GM23338 (cell line): ENCODE results near the gene RAB17. TPM values are rescaled to one million over a fixed set of nuclear protein-coding genes. Genes with fewer than 3 reads are reported as not detected.

Source experiments
- ATAC-seq: fragments of 200-7000 bp; cut with Tn5 transposase; 3 replicates; pipeline ENCODE4 v1.9.1; 2020
- DNase-seq: peaks from one replicate; pipeline ENCODE4 v3.0.0-alpha.2; 2015; ENCODE audit warnings: low spot score
- H2AFZ ChIP-seq: fragments of 200-600 bp; sonication (generic); 2 replicates; pipeline ENCODE4 v1.8.0; 2016; ENCODE audit warnings: antibody characterized with exemption, mild to moderate bottlenecking, moderate library complexity
- H3F3A ChIP-seq: fragments of 200-600 bp; sonication (generic); replicated peaks from 2 replicates; pipeline ENCODE4 v1.8.0; 2017; ENCODE audit warnings: antibody characterized with exemption, mixed run types, low read depth
- H3K27ac ChIP-seq: fragments of 200-600 bp; sonication (generic); 2 replicates; pipeline ENCODE4 v1.6.1; 2016; ENCODE audit warnings: low read depth
- H3K27me3 ChIP-seq: fragments of 200-600 bp; sonication (generic); 2 replicates; pipeline ENCODE4 v1.8.0; 2016; ENCODE audit warnings: mild to moderate bottlenecking, mixed run types, moderate library complexity; ENCODE audit not compliant: insufficient read depth
- H3K36me3 ChIP-seq: fragments of 200-600 bp; sonication (generic); 2 replicates; pipeline ENCODE4 v1.8.0; 2016; ENCODE audit warnings: mild to moderate bottlenecking; ENCODE audit not compliant: insufficient read depth
- H3K4me1 ChIP-seq: fragments of 200-600 bp; sonication (generic); 2 replicates; pipeline ENCODE4 v1.8.0; 2016; ENCODE audit warnings: mild to moderate bottlenecking, moderate library complexity; ENCODE audit not compliant: insufficient read depth
- H3K4me2 ChIP-seq: fragments of 200-600 bp; sonication (generic); 2 replicates; pipeline ENCODE4 v1.7.1; 2017; ENCODE audit warnings: mixed run types
- H3K4me3 ChIP-seq: fragments of 200-600 bp; sonication (generic); 2 replicates; pipeline ENCODE4 v1.6.1; 2016; ENCODE audit warnings: mixed run types
- H3K79me2 ChIP-seq: fragments of 200-600 bp; sonication (generic); replicated peaks from 2 replicates; pipeline ENCODE4 v1.8.0; 2017; ENCODE audit warnings: mild to moderate bottlenecking; ENCODE audit not compliant: insufficient read depth
- H3K9me2 ChIP-seq: fragments of 200-600 bp; sonication (generic); 2 replicates; pipeline ENCODE4 v1.8.0; 2017; ENCODE audit not compliant: insufficient read depth
- H4K20me1 ChIP-seq: fragments of 200-600 bp; sonication (generic); replicated peaks from 2 replicates; pipeline ENCODE4 v1.8.0; 2017; ENCODE audit warnings: mild to moderate bottlenecking; ENCODE audit not compliant: insufficient read depth
- H3K27ac Mint-ChIP-seq: 2 replicates; pipeline ENCODE4 v1.8.0; 2020; ENCODE audit warnings: inconsistent platforms, mild to moderate bottlenecking, moderate library complexity, mixed read lengths
- H3K27me3 Mint-ChIP-seq: 3 replicates; pipeline ENCODE4 v1.8.0; 2022; ENCODE audit warnings: low read depth, mild to moderate bottlenecking, moderate library complexity, mixed read lengths, inconsistent platforms; ENCODE audit not compliant: insufficient read depth, poor library complexity
- H3K36me3 Mint-ChIP-seq: 3 replicates; pipeline ENCODE4 v1.8.0; 2021; ENCODE audit warnings: low read depth, mild to moderate bottlenecking, inconsistent platforms, moderate library complexity, mixed read lengths
- H3K4me1 Mint-ChIP-seq: 3 replicates; pipeline ENCODE4 v1.8.0; 2020; ENCODE audit warnings: mild to moderate bottlenecking, inconsistent platforms, mixed read lengths
- H3K4me3 Mint-ChIP-seq: 3 replicates; pipeline ENCODE4 v1.8.0; 2021; ENCODE audit warnings: moderate library complexity, mild to moderate bottlenecking, inconsistent platforms, mixed read lengths
- H3K9me3 Mint-ChIP-seq: 3 replicates; pipeline ENCODE4 v1.8.0; 2020; ENCODE audit warnings: moderate library complexity, mild to moderate bottlenecking, inconsistent platforms, mixed read lengths
- CREB1 ChIP-seq: fragments of 250-450 bp; sonication (Bioruptor Pico); IDR thresholded peaks from 2 replicates; pipeline ENCODE4 v1.5.0; 2020; ENCODE audit warnings: low read depth, mild to moderate bottlenecking, moderate library complexity
- EZH2 ChIP-seq: fragments of 200-600 bp; sonication (generic); IDR thresholded peaks from one replicate; pipeline ENCODE4 v1.8.0; 2017; ENCODE audit warnings: antibody characterized with exemption, mild to moderate bottlenecking, low read depth; ENCODE audit not compliant: unreplicated experiment
- EZH2phosphoT487 ChIP-seq: fragments of 200-600 bp; sonication (generic); IDR thresholded peaks from one replicate; pipeline ENCODE4 v1.8.1; 2018; ENCODE audit warnings: antibody characterized with exemption; ENCODE audit not compliant: unreplicated experiment
- JUNB ChIP-seq: IDR thresholded peaks from one replicate; pipeline ENCODE4 v1.6.1; 2016; ENCODE audit warnings: antibody characterized with exemption; ENCODE audit not compliant: unreplicated experiment
- NANOG ChIP-seq: IDR thresholded peaks from 2 replicates; pipeline ENCODE4 v1.6.1; 2016; ENCODE audit warnings: antibody characterized with exemption, borderline replicate concordance
- POLR2AphosphoS5 ChIP-seq: IDR thresholded peaks from 2 replicates; pipeline ENCODE4 v1.6.1; 2016; ENCODE audit warnings: antibody characterized with exemption, low read depth
- STAT1 ChIP-seq: IDR thresholded peaks from one replicate; pipeline ENCODE4 v1.6.1; 2016; ENCODE audit warnings: antibody characterized with exemption; ENCODE audit not compliant: unreplicated experiment
- ZNF114 ChIP-seq: fragments of 250-450 bp; sonication (Bioruptor Pico); IDR thresholded peaks from 2 replicates; pipeline ENCODE4 v1.5.0; 2020; ENCODE audit warnings: mild to moderate bottlenecking, moderate library complexity
- ZNF331 ChIP-seq: fragments of 250-450 bp; sonication (Bioruptor Pico); IDR thresholded peaks from 2 replicates; pipeline ENCODE4 v1.5.0; 2020; ENCODE audit warnings: low read depth, mild to moderate bottlenecking, moderate library complexity
- polyA plus RNA-seq: library from polyadenylated mRNA; unstranded; fragments of >200 nt; fragmentation: Nextera tagmentation; extraction: Ambion mirVana; gene quantifications from 2 replicates; pipeline ENCODE4 v1.2.1, GENCODE V29; 2016
- total RNA-seq: library from RNA; depleted of rRNA; stranded (reverse); fragments of >200 nt; shearing (Covaris generic); gene quantifications from 2 replicates; pipeline ENCODE4 v1.2.3, GENCODE V29; 2014
- TF ChIP-seq, protein P1 (sequence below): IDR thresholded peaks from one replicate; pipeline ENCODE4 v1.6.1; 2018; ENCODE audit warnings: antibody characterized with exemption; ENCODE audit not compliant: unreplicated experiment
- TF ChIP-seq, protein P2 (sequence below): fragments of 250-450 bp; sonication (Bioruptor Pico); IDR thresholded peaks from 2 replicates; pipeline ENCODE4 v1.5.0; 2020; ENCODE audit warnings: mild to moderate bottlenecking, moderate library complexity
- TF ChIP-seq, protein P3 (sequence below), 2 experiments: fragments of 200-600 bp in 1 of 2; sonication (generic) in 1 of 2; conservative IDR thresholded peaks; 2 replicates each; pipeline versions ENCODE4 v1.5.1 to v1.6.1; 2016 to 2017; ENCODE audit warnings: antibody characterized with exemption in 2 of 2, low read depth in 2 of 2, mild to moderate bottlenecking in 2 of 2, moderate library complexity in 1 of 2

Gene RAB17
- total and polyA plus RNA-seq, 2 experiments from 2014 or later = 22.4 to 26.9 TPM

DNA sequence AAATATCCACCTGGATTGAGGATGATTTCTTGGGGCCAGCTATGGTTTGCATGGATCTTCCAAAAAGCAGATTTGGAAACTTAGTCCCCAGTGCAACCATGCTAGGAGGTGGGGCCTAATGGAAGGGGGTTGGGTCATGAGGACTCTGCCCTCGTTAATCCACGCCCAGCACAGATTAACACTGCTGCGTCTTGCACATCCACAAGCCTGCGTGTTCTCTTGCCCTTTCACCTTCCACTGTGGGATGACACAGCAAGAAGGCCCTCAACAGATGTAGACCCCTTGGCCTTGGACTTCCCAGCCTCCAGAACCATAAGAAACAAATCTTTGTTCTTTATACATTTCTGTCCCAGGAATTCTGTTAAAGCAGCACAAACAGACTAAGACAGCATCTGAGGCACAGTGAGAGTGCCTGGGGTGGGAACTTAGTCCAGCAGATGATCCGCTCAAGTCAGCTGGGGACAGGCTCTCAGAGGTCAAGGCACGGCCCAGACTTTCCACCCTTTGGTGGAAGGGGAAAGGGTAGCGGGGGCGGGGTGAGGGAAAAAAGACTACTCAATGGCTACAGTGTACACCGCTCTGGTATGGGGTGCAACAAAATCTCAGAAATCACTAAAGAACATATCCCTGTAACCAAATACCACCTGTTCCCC, 2.4 kb downstream of the RAB17 start:
- H3K9me3 Mint-ChIP-seq = peaks cover 4% of the 10 kb centered on the region
- Histone ChIP-seq H3K79me2 (peaks cover 24% of the 10 kb centered on the region), H3K4me3 (peak overlapping the region; percentile 51), H3K36me3 (no peaks in the 10 kb centered on the region), H3K27me3 (no peaks in the 10 kb centered on the region), H3K27ac (no peak overlapping the region), H4K20me1 (no peaks in the 10 kb centered on the region), H3K4me1 (peaks cover 30% of the 10 kb centered on the region), H2AFZ (no peak overlapping the region), H3K4me2 (peak overlapping the region; percentile 78; the same call in 1 of the 2 replicates), H3F3A (no peaks in the 10 kb centered on the region), H3K9me2 (no peaks in the 10 kb centered on the region)
- H3K27me3 Mint-ChIP-seq = peaks cover 8% of the 10 kb centered on the region
- peak overlapping the region; percentile 59 for H3K4me3 Mint-ChIP-seq
- peaks cover 33% of the 10 kb centered on the region for H3K36me3 Mint-ChIP-seq
- H3K4me1 Mint-ChIP-seq = peaks cover 71% of the 10 kb centered on the region
- H3K27ac Mint-ChIP-seq = no peak overlapping the region
- no peak for ATAC-seq
- DNase-seq = no peak
- TF ChIP-seq, protein P1, sequence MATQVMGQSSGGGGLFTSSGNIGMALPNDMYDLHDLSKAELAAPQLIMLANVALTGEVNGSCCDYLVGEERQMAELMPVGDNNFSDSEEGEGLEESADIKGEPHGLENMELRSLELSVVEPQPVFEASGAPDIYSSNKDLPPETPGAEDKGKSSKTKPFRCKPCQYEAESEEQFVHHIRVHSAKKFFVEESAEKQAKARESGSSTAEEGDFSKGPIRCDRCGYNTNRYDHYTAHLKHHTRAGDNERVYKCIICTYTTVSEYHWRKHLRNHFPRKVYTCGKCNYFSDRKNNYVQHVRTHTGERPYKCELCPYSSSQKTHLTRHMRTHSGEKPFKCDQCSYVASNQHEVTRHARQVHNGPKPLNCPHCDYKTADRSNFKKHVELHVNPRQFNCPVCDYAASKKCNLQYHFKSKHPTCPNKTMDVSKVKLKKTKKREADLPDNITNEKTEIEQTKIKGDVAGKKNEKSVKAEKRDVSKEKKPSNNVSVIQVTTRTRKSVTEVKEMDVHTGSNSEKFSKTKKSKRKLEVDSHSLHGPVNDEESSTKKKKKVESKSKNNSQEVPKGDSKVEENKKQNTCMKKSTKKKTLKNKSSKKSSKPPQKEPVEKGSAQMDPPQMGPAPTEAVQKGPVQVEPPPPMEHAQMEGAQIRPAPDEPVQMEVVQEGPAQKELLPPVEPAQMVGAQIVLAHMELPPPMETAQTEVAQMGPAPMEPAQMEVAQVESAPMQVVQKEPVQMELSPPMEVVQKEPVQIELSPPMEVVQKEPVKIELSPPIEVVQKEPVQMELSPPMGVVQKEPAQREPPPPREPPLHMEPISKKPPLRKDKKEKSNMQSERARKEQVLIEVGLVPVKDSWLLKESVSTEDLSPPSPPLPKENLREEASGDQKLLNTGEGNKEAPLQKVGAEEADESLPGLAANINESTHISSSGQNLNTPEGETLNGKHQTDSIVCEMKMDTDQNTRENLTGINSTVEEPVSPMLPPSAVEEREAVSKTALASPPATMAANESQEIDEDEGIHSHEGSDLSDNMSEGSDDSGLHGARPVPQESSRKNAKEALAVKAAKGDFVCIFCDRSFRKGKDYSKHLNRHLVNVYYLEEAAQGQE = no peak
- TF ChIP-seq CREB1 (CRISPR knock-in tag) (no peak), STAT1 (no peak), EZH2phosphoT487 (no peak), ZNF331 (CRISPR knock-in tag) (no peak), POLR2AphosphoS5 (no peak), JUNB (no peak), NANOG (no peak), EZH2 (no peak), ZNF114 (no peak)
- TF ChIP-seq, protein P2, sequence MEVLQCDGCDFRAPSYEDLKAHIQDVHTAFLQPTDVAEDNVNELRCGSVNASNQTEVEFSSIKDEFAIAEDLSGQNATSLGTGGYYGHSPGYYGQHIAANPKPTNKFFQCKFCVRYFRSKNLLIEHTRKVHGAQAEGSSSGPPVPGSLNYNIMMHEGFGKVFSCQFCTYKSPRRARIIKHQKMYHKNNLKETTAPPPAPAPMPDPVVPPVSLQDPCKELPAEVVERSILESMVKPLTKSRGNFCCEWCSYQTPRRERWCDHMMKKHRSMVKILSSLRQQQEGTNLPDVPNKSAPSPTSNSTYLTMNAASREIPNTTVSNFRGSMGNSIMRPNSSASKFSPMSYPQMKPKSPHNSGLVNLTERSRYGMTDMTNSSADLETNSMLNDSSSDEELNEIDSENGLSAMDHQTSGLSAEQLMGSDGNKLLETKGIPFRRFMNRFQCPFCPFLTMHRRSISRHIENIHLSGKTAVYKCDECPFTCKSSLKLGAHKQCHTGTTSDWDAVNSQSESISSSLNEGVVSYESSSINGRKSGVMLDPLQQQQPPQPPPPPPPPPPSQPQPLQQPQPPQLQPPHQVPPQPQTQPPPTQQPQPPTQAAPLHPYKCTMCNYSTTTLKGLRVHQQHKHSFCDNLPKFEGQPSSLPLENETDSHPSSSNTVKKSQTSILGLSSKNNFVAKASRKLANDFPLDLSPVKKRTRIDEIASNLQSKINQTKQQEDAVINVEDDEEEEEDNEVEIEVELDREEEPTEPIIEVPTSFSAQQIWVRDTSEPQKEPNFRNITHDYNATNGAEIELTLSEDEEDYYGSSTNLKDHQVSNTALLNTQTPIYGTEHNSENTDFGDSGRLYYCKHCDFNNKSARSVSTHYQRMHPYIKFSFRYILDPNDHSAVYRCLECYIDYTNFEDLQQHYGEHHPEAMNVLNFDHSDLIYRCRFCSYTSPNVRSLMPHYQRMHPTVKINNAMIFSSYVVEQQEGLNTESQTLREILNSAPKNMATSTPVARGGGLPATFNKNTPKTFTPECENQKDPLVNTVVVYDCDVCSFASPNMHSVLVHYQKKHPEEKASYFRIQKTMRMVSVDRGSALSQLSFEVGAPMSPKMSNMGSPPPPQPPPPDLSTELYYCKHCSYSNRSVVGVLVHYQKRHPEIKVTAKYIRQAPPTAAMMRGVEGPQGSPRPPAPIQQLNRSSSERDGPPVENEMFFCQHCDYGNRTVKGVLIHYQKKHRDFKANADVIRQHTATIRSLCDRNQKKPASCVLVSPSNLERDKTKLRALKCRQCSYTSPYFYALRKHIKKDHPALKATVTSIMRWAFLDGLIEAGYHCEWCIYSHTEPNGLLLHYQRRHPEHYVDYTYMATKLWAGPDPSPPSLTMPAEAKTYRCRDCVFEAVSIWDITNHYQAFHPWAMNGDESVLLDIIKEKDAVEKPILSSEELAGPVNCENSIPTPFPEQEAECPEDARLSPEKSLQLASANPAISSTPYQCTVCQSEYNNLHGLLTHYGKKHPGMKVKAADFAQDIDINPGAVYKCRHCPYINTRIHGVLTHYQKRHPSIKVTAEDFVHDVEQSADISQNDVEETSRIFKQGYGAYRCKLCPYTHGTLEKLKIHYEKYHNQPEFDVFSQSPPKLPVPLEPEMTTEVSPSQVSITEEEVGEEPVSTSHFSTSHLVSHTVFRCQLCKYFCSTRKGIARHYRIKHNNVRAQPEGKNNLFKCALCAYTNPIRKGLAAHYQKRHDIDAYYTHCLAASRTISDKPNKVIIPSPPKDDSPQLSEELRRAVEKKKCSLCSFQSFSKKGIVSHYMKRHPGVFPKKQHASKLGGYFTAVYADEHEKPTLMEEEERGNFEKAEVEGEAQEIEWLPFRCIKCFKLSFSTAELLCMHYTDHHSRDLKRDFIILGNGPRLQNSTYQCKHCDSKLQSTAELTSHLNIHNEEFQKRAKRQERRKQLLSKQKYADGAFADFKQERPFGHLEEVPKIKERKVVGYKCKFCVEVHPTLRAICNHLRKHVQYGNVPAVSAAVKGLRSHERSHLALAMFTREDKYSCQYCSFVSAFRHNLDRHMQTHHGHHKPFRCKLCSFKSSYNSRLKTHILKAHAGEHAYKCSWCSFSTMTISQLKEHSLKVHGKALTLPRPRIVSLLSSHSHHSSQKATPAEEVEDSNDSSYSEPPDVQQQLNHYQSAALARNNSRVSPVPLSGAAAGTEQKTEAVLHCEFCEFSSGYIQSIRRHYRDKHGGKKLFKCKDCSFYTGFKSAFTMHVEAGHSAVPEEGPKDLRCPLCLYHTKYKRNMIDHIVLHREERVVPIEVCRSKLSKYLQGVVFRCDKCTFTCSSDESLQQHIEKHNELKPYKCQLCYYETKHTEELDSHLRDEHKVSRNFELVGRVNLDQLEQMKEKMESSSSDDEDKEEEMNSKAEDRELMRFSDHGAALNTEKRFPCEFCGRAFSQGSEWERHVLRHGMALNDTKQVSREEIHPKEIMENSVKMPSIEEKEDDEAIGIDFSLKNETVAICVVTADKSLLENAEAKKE (CRISPR knock-in tag) = no peak
- TF ChIP-seq, protein P3, sequence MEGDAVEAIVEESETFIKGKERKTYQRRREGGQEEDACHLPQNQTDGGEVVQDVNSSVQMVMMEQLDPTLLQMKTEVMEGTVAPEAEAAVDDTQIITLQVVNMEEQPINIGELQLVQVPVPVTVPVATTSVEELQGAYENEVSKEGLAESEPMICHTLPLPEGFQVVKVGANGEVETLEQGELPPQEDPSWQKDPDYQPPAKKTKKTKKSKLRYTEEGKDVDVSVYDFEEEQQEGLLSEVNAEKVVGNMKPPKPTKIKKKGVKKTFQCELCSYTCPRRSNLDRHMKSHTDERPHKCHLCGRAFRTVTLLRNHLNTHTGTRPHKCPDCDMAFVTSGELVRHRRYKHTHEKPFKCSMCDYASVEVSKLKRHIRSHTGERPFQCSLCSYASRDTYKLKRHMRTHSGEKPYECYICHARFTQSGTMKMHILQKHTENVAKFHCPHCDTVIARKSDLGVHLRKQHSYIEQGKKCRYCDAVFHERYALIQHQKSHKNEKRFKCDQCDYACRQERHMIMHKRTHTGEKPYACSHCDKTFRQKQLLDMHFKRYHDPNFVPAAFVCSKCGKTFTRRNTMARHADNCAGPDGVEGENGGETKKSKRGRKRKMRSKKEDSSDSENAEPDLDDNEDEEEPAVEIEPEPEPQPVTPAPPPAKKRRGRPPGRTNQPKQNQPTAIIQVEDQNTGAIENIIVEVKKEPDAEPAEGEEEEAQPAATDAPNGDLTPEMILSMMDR (conservative IDR thresholded peaks at IDR 0.05; ENCODE audit: low read depth in 2 of 2) = no peak
